Cerebellar nuclear complex (tissue), 1 donor: ENCODE measurements around the gene C1QB.
A peak's percentile ranks its signal among the peaks of the same experiment; 100 is the strongest.

Experiments used
- DNase-seq, 2 experiments: peaks; one replicate each; lab custom pipeline; 2025; lab: John Stamatoyannopoulos, UW

Gene C1QB

DNA sequence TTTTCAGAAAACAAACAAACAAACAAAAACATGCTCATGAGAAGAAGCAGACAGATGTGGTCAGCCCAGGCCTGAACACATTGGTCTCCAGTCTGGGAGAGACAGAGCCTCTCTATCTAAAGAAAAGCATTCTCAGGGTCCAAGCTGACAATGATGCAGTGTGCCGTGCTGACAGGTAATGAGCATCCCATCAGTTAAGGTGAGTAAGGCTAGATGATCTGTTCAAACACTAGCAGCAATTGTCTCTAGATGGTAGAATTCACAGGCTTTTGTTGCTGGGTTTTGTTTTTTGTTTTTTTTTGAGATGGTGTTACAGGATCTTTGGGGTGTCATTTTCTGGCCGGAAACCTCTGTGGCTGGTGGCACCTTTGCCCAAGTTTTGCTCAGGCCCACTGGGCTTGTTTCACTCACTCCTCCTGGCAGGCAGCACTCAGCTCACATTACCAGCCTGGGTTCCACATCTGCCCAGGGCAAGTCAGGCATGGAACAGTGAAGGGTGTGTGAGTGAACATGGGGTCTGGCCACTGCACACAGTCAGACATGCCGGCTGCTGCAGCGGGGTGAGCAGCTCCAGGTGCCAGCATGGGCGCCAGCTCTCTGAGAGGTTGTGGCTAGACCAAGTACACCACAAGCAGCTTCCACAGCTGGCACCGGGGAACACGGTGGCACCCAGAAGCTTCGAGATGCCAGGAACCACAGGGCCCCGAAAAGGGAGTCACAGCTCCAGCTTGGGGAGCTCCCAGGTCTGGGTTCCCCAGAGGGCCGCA, 19.2 kb upstream of the C1QB start:
- DNase-seq = no peak

DNA sequence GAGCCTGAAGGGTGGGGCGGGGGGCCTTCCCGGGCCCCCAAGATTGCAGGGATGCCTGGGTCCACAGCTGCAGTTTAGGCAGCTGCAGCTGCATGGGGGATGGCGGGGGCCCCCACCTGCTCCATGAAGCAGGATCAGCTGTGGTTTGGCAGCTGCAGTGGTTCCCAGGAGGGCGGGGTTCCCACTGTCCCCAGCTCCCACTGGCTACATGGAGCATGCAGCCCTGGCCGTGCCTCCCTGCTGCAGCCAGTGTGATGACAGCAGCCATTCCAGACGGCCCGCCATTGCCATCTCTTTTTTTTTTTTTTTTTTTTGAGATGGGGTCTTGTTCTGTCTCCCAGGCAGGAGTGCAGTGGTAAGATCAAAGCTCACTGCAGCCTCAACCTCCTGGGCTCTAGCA, 17.6 kb upstream of the C1QB start:
- DNase-seq = no peak

DNA sequence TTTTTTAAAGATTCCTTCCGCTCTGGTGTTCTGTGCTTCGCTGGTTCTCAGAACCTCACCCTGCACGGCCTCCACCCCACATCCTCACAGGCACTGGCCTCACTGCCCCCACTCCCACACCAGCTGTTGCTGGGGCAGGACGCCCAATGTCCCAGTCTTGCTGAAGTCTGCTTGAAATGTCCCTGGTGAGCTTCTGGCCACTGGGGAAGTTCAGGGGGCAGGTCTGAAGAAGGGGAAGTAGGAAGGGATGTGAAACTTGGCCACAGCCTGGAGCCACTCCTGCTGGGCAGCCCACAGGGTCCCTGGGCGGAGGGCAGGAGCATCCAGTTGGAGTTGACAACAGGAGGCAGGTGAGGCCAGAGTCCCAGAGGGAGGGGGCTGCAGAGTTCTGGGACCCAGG, 16.7 kb upstream of the C1QB start, which contains the start of gene C1QA:
Gene C1QA (plus strand): TSS at position 276 of the 400 bp plus-strand sequence. CDS start 989 bp downstream, outside the sequence.
- DNase-seq = no peak

DNA sequence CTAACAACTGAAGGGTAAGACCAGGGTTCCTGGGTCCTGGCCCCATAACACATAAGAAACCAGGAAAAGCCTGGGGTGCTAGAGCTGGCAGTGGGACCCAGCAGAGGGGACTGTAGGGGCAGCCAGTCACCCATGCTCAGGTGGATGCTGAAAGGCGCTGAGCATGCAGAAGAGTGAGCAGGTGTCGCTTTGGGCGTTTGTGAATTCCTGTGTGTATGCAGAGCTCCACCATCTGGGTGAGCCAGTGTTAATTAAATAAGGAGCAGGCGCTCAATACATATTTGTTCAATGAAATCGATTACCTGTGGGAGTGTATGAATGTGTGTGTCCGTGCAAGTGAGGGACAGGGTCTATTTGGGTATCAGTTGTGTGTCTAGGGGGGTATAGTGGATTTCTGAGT, 16.1 kb upstream of the C1QB start:
- no peak for DNase-seq

DNA sequence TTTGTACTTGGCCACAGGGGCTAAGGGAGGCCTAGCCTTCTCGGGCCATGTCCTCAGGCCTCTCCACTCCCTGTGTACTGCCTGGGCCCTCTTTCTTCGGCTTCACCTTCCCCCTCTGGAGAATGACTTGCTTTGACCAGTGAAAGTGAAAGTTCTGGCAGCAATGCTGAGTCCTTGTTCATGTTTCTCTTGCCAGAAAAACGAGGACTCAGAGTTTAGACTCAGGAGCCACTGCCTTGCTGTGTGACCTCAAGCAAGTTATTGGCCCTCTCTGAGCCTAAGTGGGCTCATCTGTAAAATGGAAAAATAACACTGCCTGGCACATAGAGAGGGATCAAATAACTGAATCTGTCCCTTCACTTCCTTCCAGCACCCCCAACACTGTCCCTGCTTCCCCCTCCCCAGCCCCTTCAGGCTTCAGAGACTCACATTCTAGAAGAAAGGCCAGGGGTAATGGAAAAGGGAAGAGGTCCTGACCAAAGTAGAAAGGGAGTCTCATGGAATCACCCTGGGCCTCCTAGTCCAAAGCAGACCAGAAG, 15.1 kb upstream of the C1QB start:
- no peak for DNase-seq

DNA sequence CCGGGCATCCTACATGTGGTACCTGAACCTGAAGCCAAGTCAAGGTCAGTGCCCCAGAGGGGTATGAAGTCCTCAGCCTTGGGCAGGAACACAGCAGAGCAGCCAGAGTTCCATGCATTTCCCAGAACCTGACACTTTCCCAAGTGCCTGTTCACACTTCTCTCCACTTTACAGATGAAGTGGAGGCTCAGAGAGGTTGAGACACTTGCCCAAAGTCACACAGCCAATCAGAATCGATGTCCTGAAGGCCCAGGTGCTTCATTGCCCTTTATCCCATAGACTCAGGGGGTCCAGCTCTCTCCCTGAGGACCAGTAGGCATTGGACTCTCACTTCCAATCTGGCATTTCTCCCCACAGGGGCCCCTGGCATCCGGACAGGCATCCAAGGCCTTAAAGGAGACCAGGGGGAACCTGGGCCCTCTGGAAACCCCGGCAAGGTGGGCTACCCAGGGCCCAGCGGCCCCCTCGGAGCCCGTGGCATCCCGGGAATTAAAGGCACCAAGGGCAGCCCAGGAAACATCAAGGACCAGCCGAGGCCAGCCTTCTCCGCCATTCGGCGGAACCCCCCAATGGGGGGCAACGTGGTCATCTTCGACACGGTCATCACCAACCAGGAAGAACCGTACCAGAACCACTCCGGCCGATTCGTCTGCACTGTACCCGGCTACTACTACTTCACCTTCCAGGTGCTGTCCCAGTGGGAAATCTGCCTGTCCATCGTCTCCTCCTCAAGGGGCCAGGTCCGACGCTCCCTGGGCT, 14.4 kb upstream of the C1QB start:
- no peak for DNase-seq

DNA sequence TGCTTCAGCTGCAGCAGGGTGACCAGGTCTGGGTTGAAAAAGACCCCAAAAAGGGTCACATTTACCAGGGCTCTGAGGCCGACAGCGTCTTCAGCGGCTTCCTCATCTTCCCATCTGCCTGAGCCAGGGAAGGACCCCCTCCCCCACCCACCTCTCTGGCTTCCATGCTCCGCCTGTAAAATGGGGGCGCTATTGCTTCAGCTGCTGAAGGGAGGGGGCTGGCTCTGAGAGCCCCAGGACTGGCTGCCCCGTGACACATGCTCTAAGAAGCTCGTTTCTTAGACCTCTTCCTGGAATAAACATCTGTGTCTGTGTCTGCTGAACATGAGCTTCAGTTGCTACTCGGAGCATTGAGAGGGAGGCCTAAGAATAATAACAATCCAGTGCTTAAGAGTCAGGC, 13.8 kb upstream of the C1QB start:
- DNase-seq = no peak

DNA sequence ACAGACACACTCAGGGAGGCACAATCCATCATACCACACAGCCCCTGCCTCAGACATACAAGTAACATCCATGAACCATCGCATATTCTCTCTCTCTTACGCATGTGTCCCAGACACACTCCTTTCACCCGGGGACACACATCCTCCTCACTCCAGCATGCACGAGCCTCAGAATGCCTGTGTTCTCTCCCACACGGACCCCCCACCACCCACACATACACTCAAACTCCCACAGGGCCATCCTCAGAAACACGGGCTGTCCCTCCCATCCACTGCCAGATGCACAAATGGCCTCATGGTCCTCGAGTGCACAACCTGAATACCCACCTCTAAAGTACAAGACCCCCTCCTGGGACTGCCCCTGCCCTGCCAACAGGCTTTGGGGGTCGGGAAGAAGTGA, 11.8 kb upstream of the C1QB start:
- no peak for DNase-seq

DNA sequence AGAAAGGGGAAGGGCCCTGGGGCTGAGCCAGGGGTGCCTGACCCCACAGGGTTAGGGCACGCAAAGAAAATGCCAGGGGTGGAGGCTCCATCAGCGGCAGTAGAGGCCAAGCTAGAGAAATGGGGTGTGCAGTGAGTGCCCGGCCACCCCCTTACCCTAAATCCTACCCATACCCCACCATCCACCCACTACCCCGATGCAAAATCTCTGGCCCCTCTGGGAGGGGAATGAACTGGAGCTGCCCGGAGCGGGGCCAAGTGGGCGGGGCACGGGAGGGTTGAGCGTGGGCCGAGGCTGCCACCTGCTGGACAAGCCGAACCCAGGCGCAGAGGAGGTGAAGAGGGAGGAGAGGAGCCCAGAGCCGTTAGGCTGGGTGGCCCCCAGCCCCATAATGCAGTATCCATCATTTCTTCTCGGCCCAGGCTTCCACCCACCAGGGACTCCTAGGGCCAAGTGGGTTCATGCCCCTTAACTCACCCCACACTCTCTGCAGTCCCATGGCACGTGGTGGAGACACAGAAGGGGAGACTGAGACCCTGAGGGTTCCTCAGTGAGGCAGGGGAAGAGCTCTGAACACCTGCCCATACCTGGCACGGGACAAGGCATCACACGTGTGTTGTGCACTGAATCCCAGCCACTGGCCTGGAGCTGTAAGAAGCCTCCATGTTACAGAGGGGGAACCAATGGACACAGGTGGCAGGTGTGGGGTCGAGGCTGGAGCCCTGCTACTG, 11.0 kb upstream of the C1QB start:
- DNase-seq = peak in 1 of 2 experiments; percentile 6

DNA sequence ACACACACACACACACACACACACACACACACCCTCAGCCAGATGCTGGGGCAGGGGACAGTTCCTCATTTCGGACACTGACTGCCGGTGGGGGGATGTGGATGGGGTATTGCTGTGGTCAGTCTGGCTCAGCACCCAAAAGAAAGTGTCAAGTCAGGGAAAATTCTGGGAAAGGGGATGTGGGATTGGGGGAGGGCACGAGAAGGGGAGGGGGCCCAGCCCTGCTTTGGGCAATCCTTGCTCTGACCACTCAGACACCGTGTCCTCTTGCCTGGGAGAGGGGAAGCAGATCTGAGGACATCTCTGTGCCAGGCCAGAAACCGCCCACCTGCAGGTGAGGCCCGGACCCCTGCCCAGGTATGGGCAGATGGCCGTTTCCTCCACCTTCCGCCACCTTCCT, 9.7 kb upstream of the C1QB start, which contains the start of gene C1QC:
Gene C1QC (plus strand): TSS at position 253 of the 400 bp plus-strand sequence. CDS start 391 bp downstream, outside the sequence.
- DNase-seq = no peak

DNA sequence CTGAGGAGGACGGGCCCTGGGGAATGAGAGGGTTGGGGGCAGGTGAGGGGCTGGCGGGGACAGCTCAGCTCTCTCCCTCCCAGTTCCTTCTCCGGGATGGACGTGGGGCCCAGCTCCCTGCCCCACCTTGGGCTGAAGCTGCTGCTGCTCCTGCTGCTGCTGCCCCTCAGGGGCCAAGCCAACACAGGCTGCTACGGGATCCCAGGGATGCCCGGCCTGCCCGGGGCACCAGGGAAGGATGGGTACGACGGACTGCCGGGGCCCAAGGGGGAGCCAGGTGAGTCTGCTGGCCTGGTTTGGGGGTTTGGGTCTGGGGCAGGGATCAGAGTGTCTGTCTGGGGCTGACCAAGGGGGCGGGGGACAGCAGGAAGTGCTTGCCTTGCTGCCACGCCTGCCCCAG, 9.1 kb upstream of the C1QB start:
- DNase-seq = no peak

DNA sequence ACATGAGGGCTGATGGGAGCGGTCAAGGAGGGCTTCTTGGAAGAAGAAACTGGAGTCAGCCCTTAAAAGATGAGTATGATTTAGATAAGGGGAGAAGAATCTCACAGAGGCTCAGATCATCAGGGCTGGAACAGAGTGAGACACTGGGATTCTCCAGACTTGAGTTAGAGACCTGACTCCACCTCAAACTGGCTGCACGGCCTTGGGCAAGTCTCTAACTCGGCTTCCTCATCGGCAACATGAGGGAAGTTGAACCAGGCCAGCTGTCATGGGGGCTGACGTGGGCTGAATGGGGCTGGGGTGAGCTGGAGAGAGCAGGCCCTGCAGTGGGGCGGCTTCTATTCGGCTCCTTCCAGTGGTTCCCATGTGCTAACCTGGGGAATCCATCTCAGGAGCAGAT, 7.1 kb upstream of the C1QB start:
- DNase-seq = no peak

DNA sequence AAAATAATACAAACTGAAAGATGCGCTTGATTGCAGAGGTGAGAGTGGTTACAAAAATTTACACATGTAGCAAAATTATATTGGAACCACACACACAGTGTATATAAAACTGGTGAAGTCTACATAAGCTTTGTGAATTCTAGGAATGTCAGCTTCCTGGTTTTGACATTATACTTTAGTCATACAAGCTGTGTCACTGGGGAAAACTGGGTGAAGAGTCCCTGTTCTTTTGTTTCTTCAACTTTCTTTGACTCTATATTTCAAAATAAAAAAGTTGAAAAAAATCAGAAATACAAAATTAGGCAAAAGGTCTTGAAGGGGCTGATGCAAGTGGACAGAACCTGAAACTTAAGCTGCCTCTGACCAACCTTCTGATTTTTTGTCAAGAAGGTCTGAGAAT, 6.7 kb upstream of the C1QB start:
- DNase-seq = no peak

DNA sequence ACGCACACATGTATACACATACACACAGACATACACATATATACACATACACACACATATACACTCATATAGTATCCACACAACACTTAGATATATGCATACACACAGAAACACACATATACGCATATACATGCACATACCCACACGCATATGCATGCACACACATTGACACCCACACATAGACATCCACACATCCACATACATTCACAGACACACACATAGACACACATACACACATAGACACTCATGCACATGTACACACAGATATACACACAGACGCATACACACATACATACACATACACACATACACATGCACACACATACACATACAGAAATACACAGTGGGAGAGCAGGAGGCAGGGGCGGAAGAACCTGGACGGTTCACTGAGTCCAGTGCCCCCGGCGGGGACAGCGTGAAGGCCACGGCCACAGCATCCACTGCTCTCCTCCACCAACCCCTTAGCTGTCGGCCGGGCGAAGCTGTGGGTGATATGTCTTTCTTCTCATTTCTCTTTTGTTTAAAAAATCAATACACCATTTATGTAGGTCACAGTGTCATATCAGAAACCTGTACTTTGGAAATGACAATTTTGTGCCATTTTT, 2.8 kb upstream of the C1QB start:
- DNase-seq = no peak

DNA sequence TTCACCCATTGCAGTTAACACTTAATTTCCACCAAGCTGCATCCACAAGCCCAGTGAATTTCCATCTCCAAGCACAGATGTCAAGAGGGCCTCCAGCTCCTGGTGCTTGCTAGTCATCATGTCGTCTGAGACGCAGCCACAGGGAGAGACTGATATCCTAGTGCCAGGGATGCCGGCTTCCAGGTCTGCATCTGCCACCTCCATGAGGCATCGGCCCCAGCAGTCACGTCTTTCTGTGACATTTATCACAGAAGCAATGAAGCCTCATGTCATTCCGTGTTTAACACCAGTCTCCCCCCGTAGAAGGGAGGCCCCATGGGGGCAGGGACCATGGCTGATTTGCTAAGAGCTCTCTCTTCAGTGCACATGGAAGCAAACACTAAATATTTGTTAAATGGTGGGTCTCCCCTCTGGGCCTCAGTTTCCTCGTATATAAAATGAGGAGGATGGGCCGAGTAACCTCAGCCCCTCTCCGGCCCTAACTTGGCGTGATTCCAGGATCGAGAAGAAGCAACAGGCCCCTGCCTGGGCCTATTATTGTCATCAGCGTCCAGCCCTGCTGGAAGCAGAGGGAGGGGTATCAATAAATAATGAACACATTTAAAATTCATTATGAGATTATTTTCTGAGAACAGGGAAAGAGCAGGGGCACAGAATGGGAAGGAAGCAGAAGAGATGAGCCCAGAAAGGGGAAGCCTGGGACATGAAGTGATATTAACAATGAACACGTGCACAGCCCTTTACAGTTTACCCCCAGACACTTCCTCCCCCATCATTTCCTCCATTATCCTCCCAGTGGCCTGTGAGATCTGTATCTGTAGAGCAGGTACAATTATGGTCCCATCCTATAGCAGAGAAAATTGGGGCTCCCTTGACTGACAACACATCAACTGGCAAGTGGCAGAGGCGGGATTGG, 837 bp upstream of the C1QB start:
- no peak for DNase-seq

DNA sequence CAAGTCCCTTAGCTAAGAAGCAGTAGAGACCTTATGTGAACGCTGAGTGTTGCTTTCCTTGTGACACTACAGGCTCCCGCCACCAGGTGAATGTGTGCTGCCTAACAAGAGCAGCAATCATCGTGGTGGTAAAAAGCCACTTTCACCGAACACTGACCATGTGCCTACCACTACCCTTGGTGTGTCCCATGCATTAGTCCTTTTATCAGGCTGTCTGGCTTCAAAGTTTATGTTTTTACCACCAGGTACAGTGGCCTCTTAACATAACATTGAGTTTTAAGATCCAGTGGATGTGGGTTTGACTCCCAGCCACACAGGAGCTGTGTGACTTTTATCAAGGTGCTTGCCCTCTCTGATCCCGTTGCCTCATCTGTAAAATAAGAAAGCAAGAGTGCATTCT, 1.7 kb downstream of the C1QB start:
- DNase-seq = no peak

DNA sequence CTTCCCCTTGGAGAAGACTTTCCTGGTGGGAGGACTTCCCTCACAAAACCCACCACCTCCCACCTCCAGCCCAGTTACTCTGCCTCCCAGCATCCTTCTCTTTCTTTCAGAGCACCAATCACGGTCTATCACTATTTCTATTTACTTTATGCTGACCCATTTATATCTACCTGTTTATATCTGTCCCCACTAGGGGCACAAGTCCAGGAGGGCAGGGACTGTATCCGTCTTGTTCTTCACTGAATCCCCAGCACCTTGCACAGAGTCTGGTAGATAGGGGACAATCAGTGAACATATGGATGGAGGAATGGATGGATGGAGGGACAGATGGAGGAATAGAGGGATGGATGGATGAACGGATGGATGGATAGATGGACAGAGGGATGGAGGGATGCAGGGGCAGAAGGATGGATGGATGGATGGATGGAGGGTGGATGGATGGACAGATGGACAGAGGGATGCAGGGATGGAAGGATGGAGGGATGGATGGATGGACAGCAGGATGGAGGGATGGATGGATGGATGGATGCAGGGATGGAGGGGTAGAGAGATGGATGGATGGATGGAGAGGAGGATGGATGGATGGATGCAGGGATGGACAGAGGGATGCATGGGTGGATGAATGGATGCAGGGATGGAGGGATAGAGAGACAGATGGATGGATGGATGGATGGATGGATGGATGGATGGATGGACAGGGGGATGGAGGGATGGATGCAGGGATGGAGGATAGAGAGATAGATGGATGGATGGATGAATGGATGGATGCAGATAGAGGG, 5.5 kb downstream of the C1QB start:
- DNase-seq = no peak

DNA sequence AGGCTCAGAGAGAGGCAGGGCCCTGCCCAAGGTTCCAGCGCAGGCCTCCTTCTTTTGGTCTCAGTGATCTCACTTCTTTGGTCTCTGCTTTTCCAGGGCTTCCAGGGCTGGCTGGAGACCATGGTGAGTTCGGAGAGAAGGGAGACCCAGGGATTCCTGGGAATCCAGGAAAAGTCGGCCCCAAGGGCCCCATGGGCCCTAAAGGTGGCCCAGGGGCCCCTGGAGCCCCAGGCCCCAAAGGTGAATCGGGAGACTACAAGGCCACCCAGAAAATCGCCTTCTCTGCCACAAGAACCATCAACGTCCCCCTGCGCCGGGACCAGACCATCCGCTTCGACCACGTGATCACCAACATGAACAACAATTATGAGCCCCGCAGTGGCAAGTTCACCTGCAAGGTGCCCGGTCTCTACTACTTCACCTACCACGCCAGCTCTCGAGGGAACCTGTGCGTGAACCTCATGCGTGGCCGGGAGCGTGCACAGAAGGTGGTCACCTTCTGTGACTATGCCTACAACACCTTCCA, 7.7 kb downstream of the C1QB start:
- no peak for DNase-seq

DNA sequence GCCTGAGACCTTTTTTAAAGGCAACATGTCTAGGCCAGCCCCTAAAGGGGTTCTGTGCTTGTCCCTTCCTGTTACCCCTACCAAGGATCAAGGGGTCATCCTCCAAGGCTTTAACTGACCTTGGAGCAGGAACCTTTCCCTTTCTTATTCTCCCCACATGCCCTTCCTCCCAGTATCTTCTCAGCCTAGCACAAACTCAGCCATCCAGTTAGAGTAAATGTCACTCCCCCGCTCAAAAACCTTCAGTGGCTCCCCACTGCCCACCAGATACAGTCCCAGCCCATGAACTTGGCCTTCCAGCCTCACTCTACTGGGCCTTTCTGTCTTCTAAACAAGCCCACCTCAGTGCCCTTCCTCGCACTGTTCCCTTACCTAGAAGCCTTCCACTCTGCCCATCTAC, 8.8 kb downstream of the C1QB start:
- no peak for DNase-seq

DNA sequence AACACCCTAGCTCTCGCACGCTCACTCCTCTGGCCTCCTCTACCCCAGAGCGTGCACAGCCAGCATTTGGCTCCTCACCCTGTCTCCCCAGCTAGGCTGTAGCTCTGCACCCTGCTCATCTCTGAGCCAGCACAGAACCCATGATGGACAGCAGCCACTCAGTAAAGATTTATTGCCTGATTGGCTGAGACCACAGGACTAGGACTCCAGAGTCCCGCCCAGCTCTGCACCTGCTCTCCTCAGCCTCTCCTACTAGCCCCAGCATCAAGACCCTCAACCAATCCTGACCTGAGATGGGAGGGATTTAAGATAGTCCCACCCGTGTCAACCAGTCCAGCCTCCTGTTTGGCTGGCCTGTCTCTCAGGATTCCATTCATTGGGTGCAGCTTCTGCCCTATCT, 9.3 kb downstream of the C1QB start:
- no peak for DNase-seq
